Prostate gland (tissue), 2 donors: ENCODE measurements around the gene ZNF789.

ENCODE experiments used
- POLR2A ChIP-seq: fragments of 450-650 bp; IDR thresholded peaks from one replicate; pipeline ENCODE4 v1.6.1; 2016; ENCODE audit warnings: antibody characterized with exemption, mild to moderate bottlenecking
- POLR2AphosphoS5 ChIP-seq: sonication (generic); formaldehyde crosslinking; IDR thresholded peaks from one replicate; pipeline ENCODE4 v1.6.1; 2017; ENCODE audit warnings: antibody characterized with exemption
- TF ChIP-seq, protein P1 (sequence below), 4 experiments: fragments of 200-600 bp in 2 of 4; fragments of 450-650 bp in 2 of 4; sonication (generic) in 2 of 4; IDR thresholded peaks; 1 replicate in 3 of 4; 2 replicates in 1 of 4; pipeline ENCODE4 v1.5.1; 2016 to 2019; ENCODE audit warnings: antibody characterized with exemption in 4 of 4, mild to moderate bottlenecking in 2 of 4, moderate library complexity in 2 of 4

DNA sequence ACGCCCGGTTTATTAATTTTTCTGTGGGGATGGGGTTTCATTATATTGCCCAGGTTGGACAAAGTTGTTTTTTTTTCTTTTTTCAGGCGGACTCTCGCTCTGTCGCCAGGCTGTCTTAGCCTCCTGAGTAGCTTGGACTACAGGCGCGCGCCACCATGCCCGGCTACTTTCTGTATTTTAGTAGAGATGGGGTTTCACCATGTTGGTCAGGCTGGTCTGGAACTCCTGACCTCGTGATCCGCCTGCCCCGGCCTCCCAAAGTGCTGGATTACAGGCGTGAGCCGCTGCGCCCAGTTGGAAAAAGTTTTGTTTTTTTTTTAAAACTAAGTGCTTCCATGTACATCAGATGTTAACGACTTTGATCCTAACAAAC, 27.9 kb downstream of the ZNF789 start:
- TF ChIP-seq, protein P1, sequence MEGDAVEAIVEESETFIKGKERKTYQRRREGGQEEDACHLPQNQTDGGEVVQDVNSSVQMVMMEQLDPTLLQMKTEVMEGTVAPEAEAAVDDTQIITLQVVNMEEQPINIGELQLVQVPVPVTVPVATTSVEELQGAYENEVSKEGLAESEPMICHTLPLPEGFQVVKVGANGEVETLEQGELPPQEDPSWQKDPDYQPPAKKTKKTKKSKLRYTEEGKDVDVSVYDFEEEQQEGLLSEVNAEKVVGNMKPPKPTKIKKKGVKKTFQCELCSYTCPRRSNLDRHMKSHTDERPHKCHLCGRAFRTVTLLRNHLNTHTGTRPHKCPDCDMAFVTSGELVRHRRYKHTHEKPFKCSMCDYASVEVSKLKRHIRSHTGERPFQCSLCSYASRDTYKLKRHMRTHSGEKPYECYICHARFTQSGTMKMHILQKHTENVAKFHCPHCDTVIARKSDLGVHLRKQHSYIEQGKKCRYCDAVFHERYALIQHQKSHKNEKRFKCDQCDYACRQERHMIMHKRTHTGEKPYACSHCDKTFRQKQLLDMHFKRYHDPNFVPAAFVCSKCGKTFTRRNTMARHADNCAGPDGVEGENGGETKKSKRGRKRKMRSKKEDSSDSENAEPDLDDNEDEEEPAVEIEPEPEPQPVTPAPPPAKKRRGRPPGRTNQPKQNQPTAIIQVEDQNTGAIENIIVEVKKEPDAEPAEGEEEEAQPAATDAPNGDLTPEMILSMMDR (IDR thresholded peaks at IDR 0.05): no peak
- TF ChIP-seq POLR2AphosphoS5 (no peak), POLR2A (no peak)
